GM18873 (cell line): ENCODE data around the gene OXSR1.
"Not testable (repeated sequence)": the region's sequence is repeated elsewhere in the genome, so short reads cannot be mapped to it uniquely, and the experiment has no call there.

Experiments
- ATAC-seq: cut with Tn5 transposase; IDR thresholded peaks from one replicate; pipeline ENCODE4 v1.9.1; 2021; ENCODE audit warnings: mild to moderate bottlenecking, moderate library complexity, moderate number of reproducible peaks; ENCODE audit not compliant: unreplicated experiment, low FRiP score

The OXSR1 gene

DNA sequence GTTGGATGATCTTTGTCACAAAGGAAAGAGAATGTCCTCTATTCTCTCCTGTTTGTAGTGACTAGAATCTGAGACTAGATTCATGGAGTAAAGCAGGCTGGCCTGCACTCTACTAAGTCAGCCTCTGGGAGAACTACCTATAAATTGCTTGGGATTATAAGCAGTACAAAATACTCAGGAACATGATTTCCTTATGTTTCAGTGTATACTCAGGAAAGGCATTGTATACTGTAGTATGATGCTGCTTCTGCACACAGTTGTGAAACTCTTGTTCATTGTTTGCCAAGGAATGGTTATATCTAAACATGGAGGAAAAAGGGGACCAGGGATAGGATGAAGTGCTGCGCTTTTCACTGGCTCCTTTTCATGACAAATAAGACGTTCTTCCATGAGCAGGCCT lies 49.2 kb downstream of the OXSR1 start:
- no peak for ATAC-seq

DNA sequence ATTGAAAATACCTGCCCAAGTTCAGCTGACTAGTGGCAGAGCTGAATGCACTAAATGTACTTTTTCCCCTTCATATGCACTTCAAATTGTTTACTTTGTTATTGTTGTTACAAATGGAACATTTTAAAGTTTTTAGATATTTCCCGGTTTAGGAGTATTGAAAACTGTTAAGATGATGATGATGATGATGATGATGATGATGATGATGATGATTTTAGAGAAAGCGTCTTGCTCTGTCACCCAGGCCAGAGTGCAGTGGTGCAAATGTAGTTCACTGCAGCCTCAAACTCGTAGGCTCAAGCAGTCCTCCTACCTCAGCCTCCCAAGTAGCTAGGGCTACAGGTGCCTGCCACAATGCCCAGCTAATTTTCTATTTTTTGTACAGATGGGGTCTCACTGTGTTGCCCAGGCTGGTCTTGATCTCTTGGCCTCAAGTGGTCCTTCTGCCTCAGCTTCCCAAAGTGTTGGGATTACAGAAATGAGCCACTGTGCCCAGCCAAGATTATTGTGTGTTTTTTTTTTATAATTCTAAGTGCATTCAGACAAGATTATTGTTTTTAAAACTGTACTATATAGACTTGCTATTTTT lies 54.4 kb downstream of the OXSR1 start:
- no peak for ATAC-seq

DNA sequence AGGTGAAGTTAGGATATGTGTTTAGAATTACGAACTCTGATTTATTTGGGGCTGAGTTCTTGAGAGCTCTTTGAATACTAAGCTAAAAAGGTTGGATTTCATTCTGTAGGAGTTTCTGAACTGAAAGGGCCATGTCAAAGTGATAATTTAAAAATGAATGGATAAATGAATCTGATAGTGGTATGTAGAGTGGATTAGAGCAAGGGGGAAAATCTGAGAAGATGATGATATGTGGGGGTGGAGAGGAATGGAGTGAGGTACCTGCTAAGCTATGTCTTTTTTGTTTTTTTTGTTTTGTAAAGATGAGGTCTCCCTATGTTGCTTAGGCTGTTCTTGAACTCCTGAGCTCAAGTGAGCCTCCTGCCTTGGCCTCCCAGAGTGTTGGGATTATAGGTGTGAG lies 55.7 kb downstream of the OXSR1 start:
- ATAC-seq, result no peak

DNA sequence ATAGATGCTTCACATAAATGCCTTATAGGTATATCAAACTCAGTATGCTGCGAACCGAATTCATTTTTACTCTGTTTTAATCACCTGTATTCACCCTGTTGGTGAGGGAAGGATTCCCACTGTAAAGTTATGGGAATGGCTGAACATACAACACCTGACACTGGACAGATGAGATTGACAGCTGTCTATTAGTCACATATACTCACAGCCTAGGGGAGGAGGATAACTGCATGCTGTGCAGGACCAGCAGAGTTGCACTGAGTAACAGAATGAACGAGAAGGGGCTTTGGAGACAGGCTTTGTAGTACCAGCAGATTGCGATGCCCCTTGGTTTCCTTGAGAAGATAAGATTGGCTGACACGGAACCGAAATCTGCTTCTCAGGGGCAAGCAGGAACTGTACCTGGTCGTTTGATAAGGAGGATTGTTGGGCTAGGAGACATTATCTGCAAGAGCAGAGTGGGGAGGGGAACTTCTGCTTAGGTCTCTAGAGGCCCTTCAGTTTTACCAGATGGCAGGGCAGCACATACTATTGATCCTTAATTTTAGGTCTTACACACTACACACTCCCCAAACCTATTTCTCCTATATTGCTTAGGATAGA lies 56.8 kb downstream of the OXSR1 start:
- no peak for ATAC-seq

DNA sequence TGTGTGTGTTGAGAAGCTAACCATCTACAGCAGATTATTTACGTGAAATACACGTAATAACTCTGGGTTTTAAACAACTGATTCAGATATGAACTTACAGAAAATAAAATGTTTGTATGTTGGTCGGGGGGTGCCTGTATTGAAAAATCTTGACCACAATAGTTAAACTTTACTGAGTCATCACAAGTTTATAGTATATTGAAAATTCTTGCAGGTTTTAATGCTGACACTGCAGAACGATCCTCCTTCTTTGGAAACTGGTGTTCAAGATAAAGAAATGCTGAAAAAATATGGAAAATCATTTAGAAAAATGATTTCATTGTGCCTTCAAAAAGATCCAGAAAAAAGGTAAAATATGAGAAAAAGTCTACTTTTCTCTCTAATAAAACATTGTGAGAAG lies 59.0 kb downstream of the OXSR1 start:
- no peak for ATAC-seq

DNA sequence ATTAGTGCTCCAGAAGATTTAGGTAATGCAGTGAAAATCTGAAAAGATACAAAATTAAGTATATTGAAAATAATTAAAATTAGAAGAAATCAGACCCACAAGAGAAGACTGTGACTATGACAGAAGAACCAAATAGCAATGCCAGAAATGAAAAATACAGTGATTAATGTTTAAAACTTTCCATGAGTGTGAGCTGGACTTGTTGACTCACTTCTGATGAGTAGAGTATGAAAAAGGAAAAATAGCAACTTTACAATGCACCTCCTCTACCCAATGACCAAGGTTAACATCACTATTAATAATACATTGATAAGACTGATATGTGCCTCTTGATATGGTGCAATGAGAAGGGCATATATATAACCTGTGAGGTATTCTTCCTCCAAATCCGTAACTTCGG lies 60.9 kb downstream of the OXSR1 start:
- ATAC-seq, result no peak

DNA sequence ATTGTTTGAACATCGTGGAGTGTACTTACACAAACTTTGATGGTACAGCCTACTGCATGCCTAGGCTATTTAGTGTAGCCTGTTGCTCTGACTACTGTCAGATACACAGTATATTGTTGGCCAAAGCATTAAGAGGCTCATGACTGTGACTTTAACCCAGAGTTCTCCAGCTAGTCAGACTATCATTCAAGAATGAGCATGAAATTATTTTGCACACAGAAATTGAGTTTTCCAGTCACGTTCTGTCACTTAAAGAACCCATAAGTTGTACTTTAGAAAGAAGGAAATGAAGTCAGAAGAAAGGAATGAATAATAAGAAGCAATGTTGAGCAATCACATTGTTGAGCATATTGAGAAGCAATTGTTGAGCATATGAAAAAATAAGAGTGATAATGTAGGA lies 62.7 kb downstream of the OXSR1 start:
- ATAC-seq, result no peak

DNA sequence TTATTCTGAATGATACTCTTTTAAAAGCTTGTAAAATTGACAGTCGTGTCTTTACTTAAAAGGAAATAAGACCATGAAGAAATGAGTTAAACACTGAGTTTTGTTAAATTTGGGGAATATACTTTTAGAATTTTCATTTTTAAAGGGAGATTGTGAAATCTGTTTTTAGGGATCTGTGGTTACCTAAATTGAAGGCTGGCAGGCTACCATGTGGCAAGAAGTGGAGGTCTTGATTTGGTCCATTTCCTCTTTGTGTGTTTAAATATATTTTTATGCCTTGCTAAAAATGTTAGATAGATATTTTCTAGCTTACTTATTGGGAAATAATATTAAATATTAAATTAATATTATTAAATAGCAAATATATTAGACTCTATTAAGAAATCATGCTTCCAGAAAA lies 63.7 kb downstream of the OXSR1 start:
- ATAC-seq, result no peak

DNA sequence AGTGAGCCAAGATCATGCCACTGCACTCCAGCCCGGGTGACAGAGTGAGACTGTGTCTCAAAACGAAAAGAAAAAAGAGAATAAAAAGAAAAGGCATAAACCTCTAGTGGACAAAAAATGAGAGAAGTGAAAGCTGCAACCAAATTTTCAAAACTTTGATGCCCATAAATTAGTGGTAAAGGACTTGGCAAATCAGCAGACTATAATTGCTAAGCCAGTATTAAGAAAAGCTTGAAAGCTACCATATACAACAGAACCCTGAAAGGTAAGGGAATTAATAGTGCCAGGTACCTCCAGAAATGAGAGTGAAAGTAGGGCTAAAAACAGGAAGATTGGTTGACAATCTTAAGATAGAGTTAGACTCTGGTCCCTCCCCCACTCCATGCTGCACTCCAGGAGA lies 67.4 kb downstream of the OXSR1 start:
- no peak for ATAC-seq

DNA sequence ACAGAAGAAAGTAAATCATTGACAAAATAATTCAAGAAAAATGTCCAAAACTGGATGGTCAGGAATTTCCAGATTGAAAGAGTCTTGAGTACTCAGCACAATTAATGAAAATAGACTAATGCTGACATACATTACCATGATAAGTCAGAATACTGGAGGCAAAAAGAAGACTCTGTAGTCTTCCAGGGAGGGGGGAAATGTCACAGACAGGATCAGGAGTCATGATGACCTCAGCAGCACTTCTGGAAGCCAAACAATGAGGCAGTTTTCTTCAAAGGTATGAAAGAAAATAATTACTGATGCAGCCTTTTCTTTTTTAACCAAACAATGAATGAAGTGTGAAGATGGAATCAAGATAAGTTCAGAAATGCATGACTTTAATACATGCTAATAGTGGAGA lies 70.1 kb downstream of the OXSR1 start:
- ATAC-seq, result no peak

DNA sequence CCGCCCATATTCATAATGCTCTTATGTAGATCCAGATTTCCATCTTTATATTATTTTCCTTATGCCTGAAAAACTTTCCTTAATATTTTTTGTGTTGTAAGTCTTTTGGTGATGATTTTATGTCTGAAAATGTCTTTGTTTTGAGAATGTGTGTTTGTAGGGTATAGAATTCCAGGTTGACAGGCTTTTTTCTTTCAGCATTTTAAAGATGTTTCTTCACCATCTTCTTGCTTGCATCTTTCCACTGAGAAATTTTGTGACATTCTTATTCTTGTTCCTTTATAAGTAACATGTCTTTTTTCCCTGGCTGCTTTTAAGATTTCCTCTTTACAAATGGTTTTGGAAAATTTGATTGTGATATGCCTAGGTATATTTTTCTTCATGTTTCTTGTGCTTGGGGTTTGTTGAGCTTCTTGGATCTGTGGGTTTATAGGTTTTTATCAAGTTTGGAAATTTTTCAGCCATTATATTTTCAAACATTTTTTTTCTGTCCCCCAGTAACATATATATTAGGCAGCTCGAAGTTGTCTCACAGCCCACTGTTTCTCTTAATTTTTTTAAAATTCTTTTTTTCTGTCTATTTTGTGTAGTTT lies 73.2 kb downstream of the OXSR1 start:
- no peak for ATAC-seq

DNA sequence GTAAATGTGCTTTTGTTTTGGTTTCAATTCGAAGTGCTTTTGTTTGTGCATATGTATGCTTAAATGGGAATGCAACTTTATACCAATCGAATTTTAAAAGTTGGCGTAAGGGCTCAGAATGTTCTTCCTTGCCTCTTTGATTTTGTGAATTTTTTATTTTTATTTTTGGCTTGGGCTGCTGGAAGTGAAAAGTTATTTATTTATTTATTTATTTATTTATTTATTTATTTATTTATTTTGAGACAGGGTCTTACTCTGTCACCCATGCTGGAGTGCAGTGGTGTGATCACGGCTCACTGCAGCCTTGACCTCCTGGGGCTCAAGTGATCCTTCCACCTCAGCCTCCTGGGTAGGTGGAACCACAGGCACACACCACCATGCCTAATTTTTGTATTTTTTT lies 77.5 kb downstream of the OXSR1 start:
- ATAC-seq, result not testable (repeated sequence)

DNA sequence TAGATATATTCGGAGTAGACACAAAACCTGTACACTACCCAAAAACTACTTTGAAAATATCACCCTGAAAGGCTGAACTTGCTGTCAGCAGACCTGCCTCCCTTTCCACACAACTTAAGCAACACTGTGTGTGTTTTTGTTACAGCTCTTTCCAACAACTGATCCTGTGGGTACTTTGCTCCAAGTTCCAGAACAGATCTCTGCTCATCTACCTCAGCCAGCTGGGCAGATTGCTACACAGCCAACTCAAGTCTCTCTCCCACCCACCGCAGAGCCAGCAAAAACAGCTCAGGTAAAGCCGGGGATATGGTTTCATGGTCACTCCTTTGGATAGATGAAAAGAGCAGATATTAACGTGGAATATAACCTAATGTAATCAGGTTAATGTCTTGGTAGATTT lies 80.6 kb downstream of the OXSR1 start:
- no peak for ATAC-seq

DNA sequence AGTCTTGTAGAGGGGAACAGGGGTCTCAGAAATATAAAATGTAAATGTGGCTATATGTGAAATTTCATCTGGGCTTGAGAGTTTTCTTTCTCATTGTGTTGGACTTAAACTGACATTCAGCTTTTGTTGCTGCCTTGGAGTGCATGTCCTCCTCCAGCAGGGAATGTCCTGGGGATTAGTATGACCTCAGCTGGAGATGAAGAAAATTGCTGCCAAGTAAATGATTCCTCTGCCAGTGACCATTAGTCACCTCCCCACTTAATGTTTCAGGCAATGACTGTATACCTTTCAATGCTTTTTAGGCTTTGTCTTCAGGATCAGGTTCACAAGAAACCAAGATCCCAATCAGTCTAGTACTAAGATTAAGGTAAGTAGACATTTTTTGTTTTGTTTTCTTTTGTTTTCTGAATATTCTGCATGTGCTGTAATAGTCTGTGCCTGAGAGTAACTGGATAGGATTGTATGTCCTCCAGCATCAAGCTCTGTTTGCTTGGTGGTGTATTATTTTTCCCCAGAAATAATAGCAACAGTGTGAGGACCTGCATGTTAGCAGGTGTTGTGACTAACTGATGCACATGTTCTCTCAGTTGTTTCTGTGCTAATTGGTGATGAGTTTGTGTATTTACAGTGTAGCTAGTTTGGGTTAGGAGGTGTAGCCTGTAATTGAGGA lies 82.2 kb downstream of the OXSR1 start:
- no peak for ATAC-seq

DNA sequence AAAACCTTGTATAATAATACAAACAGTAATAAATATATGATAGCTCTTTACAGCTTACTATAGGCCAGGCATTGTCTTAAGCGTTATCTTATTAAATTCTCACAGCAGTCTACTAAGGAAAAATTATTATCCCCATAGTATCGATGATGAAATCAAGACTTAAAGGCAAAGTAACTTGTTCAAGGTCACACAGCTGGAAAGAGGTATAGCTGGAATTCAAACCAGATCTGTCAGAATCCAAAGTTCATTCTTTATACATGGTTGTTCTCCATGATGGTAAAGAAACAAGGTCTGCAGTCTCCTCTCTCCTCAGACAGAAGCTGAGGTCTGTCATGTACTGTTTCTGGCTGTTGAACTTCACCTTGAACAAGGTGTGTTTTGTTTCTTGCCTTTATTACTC lies 84.9 kb downstream of the OXSR1 start:
- ATAC-seq, result no peak

DNA sequence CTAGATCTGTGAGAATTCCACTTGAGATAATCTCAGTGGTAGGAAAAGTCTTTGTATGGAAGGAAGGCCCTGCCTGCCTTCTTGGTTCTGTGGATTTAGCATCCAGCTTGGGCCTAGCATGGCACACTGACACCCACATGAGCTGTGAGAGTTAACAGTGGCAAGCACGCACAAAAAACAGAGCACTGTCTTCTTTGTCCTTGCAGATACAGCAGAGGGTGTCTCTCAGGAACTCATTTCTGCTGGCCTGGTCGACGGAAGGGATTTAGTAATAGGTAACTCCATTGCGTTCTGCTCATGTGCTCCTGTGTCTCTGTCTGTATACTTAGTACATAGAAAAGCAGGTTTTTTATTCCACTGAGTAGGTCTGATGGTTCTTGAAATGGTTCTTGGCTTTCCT lies 85.9 kb downstream of the OXSR1 start:
- ATAC-seq, result no peak

DNA sequence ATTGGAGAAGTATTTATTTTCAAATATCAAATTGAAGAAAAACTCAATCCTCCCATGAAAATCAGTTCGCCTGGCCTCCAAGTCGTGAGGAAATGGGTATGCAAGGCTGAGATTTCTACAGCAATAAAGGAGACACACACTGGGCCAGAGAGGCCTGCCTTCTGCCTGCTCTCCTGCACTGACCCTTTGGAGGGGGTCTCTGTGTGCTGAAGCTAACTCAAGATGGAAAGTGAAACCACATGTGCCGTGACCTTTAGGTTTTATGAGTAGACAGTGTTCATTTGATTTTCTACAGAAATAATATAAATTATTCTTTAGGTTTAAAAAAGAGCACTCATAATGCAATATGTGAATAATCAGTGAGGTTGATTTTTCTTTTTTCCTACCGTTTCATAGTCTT lies 88.4 kb downstream of the OXSR1 start:
- ATAC-seq, result no peak

DNA sequence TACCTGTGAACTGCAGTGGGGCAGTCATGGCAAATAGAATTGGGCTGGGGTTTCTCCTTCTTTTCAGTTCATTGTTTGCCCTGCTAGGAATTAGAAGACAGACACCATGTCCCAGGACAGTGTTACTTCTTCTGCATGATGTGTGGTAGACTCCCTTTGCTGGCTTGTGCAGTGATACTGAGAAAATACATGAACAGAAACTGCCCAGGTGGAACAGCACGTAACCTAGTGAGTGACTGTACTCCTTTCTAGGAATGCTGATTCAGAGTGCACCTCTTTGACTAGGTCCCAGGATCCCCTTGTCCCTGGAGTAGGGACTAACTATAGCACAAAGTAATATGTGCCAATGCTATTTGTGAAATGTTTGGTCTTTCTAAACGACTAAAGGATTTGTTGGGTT lies 89.5 kb downstream of the OXSR1 start:
- no peak for ATAC-seq

DNA sequence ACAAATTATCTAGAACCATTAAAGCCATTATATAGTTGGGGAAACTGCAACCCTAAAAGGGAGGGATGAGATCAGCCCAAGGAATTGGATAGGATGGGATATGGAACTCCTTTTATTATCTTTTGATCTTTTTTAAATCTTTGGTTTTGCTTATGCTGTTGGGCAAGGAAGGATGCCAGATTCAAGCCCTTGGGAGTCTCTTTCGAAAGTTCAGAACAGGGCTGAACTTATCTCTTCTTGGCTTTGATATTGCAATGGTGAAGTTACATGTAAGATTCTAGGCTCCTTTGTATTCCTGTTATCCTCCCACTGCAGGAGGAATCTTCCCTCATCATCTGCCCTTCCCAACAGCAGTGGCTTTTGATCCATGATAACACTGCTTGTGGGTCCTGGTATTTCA lies 90.3 kb downstream of the OXSR1 start:
- no peak for ATAC-seq

DNA sequence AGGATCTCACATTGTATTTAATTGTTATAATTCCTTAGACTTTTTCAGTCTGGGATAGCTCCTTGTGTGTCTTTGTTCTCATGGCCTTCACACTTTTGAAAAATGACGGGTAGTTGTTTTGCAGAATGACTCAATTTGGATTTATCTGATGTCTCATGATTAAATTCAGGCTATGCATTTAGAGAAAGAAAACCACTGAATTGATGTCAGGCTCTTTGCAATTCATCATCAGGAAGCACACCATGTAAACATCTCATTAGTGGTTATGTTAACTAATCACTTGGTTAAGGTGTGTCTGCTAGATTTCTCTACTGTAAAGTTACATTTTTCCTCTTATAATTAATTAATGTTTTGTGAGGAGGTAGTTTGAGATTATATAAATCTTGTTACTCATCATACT lies 92.2 kb downstream of the OXSR1 start:
- no peak for ATAC-seq

DNA sequence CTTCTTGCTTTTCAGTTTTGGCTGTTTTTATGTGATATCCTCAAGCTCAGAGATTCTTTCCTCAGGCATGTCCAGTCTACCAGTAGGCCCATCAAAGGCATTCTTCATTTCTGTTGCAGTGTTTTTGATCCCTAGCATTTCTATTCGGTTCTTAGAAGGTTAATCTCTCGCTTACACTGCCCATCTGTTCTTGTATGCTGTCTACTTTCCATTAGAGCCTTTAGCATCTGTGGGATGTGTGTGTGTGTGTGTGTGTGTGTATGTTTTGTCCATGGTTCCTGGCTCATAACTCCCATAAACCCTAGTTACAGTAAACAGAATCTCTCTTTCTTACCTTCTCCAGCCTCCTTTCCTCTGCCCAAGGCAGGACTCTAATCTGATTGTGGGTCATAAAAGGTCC lies 95.1 kb downstream of the OXSR1 start:
- no peak for ATAC-seq

DNA sequence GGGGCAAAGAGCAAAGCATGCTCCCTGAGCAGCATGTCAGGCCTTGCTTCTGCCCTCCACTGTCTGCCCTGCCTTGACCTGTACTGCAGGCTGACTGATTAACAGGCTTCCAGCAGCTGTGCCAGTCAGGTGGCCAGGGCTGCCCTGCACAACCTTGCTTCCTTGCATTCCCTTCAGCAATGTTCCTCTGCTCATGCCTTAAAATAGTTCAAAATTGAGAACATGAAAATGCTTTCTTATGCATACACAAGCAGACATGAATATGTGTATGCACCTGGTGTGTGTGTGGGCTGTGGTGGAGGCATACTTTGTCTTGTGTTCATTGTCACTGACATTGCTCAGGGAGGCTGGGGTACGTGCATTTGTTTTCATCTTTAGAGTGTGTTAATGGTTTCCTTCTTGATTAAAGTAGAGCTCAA lies 99.0 kb downstream of the OXSR1 start:
- ATAC-seq, result no peak
